SKM-1 (cell line): ENCODE data around the gene DNASE2B.

Experiments
- DNase-seq: peaks from one replicate; lab custom pipeline; 2025; ENCODE audit not compliant: unreplicated experiment; lab: John Stamatoyannopoulos, UW

DNASE2B gene, protein sequence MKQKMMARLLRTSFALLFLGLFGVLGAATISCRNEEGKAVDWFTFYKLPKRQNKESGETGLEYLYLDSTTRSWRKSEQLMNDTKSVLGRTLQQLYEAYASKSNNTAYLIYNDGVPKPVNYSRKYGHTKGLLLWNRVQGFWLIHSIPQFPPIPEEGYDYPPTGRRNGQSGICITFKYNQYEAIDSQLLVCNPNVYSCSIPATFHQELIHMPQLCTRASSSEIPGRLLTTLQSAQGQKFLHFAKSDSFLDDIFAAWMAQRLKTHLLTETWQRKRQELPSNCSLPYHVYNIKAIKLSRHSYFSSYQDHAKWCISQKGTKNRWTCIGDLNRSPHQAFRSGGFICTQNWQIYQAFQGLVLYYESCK

DNA sequence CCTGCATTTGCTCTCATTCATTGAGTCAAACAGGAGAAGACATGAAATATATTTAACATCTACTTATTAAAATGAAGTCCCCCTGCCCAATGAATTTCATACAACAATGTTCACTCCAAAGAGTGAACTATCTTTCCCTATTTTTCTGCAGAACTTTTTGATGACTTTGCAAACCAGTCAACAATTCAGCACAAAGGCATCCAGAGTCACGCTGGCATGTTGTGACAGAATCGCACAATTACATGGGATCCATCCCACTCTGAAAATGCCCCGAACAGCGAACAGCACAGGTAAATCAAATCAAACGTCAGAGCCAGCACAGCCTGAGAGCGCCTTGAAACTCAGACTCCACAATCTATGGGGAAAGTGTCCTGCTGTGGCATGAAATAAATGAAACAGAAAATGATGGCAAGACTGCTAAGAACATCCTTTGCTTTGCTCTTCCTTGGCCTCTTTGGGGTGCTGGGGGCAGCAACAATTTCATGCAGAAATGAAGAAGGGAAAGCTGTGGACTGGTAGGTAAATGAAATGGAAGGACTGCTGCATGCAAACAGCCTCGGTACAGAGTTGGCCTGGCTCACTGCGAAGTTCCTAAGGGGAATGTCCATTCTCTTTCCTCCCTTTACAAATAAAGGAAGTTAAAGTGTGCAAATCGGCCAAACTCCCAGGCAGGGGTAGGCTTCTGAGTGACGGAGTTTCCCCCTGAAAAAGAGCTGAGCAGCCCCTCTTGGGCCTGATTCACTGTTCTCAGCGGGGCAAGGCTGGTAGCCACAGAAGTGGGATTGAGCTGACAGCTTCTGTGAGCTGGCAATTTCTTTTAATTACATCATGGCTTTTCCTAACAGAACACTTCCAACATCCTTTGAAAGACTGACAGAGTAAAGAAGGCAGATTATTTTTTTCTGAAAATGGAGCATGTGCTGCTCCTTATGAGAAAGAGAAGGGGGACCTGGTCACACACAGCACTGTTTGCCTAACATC lies at the start of gene DNASE2B:
Gene DNASE2B, plus strand, starts transcription at position 310 of the 981 bp plus-strand sequence. Its CDS starts 81 bp downstream, at position 391.
- DNase-seq: no peak

DNA sequence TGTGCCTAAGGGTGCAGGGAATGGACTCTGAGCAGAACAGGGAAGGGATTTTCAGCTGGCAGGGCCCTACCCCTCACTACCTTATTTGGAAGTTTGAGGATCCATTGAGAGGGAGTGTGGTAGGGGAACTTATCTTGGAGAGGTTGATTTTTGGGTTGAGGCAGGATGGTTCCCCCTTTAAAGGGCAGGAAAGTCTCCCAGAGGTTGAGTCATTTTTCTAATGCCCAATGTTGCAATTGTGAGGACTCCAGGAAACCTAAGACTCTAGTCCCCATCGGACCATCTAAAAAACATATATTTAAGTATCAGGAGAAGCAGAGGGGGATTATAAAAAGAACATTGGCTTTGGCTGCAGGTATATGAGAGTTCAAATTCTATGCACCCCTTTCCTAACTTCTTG lies 49.5 kb upstream of the DNASE2B start:
- no peak for DNase-seq

DNA sequence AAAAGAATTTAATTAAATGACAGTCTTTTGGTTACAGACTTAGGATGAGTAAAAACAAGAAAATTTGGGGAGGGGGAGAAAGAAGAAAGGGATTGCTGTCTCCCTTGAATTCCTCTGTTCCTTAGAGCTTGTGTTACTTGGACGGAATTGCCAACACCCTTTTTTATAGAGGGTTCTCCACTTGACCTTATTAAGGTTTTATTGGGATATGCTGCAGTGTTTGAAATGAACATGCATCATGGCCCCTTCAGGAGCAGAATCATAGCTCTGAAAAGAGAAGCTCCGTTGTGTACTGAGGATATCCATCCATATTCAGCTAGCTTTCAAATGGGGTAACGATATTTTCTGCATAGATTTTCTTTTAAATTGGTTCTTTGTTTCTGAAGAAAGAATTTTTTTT lies 48.2 kb upstream of the DNASE2B start:
- DNase-seq: no peak

DNA sequence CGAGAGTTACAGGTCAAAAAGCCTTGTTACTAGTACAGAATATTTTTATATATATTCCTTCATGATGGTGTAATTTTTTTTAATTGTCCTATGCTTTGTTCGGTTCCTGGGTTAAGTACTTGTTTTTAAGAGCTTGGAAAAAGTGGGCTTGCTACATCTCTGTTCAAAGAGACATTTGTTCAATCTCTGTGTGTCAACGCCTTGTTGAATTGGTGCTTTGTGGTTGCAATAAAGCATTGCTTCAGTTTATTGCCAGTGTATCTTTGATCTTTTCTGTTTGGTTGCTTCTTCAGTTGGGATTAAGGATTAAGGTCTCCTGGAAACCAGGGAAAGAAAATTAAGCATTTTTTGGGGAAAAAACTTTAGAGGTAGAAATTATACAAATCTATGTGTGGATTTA lies 47.7 kb upstream of the DNASE2B start:
- no peak for DNase-seq

DNA sequence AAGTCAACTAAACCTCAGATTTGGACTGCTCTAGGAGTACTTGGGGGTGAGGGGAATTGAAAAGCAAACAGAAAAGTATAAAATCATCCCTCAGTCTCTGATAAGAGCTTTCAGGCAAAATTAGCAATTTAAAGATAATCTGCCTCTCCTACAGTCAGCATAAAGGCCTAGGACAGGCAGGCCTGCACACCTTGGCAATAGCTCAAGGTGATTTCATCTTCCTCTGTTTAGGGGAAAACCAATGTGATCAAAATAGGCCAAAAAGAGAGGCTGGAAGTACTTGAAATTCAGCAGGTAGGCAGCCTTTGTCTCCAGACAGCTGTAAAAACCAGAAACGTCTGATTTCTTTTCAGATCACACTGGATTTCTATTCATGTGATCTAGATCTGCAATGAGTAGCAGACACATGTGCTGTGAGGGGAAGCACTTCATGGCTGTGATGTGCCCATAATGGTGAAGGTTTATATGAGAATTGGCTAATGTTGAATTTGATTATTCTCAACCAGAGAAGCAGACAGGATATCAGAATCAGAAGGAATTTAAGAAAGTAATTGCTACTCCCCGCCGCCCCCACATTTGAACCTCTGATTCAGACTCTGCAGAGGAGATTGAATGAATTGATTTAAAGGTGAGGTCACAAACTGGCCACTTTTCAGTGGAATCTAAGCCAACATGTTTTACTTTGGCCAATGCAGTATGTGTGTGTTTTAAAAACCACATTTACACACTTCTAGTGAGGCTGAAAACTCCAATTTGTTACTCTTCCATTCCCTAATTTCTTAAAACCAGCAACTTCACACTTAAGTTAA lies 45.8 kb upstream of the DNASE2B start:
- no peak for DNase-seq

DNA sequence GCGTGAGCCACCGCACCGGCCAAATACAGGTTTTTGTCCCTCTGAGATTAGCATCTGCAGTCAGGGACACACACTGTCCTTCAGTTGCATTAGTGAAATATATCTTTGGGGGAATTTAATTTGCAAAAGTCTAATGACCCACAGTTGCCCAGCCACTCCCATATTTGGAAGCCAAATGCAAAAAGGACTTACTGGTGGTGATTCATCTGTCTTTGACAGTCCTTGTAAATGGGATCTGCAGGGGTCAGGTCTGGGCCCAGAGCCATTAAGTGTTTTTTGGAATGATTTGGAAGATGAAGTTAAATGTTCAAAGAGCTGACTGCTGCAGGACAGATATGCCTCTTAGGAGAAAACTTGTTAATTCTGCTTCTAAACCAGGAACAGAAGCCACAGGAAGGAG lies 44.6 kb upstream of the DNASE2B start:
- no peak for DNase-seq

DNA sequence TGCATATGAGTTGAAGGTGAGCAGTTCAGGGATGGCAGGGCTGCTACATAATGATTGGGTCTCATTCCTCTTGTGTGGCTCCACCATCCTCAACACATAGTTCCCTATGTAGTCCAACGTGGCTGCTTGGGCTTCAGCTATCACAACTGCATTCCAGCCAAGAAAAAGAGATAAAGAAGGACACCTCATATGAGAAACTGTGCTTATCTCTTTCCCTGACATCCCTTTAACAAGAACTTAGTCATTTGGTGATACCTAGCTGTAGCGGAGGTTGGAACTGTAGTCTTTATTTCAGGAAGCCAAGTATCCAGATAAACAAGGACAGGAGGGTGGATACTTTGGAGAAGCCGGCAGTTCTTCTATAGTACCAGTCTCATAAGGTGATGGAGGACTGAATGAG lies 42.7 kb upstream of the DNASE2B start:
- no peak for DNase-seq

DNA sequence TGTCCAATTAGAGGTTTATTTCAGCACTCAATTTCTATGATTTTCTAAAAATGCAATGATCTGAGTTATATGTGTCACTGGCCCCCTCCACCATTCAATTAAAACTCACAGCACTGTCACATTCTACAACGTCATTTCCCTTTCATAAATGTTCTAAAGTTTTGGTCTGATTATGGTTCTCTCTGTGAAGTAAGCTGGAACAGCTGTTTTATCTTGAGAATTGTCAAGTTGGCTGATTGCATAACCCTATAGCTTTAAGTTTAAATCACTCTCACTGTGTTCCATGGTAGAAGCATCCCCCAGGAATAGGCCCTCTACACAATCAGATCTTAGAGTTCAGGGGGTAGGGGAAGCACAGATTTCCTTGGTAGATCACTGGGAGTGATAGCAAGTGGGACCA lies 41.4 kb upstream of the DNASE2B start:
- DNase-seq: no peak

DNA sequence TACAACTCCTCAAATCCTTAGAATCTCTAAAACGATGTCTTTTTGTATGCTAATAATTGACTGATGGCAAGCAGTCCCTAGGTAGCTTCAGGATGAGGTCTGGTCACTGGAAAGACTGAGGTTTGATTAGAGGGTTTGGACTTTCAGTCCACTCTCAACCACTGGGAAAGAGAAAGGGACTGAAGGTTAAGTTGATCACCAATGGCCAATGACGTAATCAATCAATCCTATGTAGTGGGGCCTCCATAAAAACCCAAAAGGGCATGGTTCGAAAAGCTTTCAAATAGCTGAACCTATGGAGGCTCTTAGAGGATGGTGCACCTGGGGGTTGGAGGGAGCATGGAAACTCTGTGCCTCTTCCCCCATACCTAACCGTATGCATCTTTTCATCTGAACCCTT lies 39.6 kb upstream of the DNASE2B start:
- DNase-seq: no peak

DNA sequence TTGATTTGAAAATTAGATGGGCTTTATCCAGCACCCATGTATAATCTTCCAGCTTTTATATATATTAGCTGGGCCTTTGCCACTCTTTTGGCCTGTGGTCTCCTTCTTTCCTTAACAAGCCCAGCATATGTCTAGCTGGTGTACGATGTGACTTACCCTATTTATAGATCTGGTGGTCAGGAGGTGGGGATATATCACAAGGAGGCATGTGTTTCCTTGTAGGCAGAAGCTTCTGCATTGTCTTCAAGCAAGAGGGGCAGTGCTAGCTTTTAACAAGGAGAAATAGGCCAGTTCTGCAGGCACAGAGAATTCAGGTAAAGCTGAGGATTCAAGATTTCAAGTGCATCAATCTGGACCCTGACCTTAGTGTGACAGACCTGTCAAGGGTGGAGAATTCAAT lies 38.0 kb upstream of the DNASE2B start:
- DNase-seq: no peak

DNA sequence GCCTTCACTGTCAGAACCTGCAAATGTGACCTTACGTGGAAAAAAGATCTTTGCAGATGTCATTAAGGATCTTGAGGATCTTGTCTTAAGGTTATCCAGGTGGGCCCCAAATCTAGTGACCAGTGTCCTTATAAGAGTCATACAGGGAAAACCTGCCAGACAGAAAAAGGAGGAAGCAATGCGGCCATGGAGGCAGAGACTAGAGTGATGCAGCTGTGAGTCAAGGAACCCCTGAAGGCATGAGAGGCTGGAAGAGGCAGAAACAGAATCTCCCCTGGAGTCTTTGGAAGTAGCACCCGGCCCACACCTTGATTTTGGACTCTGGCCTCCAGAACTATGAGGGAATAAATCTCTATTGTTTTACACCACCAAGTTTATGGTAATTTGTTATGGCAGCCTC lies 36.5 kb upstream of the DNASE2B start:
- DNase-seq: no peak

DNA sequence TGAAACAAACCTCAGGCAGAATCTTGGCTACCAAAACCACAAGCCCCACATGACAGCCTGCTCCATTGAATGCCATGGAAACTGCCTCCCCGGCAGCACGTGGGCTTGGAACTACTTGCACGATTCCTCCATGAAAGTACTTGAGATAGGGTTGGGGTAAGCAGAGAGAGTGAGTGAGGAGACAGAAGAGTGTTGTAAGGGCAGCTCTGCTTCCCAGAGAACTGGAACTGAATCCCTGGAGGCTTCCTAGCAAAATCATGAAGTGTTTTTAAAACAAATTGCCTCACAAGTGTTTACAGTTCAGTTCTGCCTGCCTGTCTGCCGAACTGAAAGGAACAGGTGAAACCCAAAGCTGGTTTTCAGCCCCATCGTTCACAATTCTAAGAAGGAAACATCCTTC lies 35.3 kb upstream of the DNASE2B start:
- no peak for DNase-seq

DNA sequence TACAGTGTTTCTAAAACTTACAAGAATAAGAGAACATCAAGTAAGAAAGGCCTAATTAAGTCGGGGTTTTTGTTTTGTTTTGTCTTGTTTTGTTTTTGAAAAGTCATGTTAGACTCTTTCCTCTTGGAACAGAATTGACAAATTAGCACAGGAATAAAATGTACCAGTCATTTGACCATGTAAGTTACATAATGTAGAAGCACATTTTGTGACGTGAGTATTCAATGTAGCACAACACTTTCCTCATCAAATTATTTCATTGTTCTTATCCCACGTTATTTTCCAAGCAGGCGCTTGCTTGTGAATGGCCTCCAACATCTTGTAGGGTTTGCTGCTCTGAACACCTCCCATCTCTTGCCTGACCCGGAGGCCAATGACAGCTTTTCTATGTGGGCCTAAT lies 34.7 kb upstream of the DNASE2B start:
- no peak for DNase-seq

DNA sequence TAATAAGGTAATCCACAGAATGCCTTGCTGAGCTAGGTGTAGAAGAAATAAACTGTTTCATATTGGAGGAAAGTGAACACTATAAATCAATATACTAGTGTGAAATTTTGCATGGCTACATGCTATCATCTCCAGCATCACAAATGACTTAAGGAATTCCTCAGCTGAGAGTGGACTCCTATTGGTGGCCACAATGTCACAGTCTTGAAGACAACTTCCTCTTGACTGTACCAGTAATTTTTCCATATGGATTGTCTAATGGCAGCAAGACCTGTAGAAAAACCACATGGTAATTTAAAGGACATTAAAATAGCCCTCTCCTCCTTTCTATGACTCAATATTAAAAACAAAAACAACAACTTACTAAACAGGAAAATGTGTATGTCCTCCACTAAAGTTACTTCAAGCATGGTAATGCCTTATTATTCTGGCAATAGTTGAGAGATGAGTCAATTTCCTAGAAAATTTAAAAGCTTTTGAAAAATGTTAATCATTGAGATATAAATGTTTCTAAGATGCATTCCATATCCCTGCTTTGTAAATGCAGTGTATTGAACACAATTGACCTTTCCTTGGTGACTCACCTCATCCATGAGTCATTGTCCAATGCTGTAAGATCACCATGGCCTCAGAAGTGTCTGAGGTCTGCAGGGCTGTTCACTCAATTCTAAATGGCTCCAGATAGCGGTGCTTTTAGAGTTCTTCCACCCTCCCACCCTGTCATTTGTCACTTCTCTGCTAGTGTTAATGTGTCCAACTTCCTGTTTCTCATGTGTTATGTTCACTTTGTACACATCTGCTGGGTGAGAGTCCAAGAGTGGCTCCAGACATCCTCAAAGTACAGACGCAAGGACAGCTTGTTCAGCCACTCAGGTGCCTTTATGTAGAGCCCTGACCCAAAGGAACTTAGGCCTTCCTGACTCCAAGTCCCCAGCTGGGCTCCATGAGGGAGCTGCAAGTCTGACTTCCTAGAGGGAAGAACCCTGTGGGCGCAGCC lies 32.8 kb upstream of the DNASE2B start:
- DNase-seq: no peak

DNA sequence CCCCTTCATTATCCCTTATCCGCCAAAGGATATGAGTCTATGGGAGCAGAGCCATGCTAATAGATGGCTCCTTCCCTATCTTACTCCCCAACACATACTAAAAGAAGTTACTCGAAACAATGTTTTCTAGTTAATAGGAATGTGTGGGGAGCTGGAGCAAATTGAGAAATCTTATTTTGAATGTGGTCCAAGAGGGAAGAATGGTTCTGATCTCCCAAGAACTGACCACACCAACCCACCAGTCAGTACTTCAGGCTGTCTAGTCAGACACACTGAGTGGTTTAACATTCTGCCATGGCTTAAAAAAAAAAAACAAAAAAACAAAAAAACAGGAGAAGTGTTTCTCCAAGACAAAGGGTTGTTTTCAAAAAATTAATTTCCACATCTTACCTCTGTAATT lies 31.5 kb upstream of the DNASE2B start:
- DNase-seq: no peak

DNA sequence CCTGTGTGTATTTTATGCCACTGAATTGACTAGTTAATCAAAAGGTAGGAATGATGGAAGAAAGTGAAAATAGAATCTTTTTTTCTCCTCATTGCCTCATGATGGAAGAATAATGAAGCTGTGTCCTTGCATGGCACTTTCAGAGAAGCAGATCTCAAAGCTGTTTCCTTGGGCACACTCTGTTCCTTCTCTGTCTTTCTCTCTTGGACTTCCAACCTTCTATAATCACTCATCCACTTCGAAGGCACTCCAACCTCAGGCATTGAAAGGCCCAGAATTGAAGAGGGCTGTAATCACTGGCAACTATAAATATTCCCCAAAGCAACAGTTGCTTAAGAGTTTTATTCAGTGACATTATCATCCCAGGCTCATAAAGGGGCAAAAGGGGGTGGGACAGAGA lies 31.1 kb upstream of the DNASE2B start:
- no peak for DNase-seq

DNA sequence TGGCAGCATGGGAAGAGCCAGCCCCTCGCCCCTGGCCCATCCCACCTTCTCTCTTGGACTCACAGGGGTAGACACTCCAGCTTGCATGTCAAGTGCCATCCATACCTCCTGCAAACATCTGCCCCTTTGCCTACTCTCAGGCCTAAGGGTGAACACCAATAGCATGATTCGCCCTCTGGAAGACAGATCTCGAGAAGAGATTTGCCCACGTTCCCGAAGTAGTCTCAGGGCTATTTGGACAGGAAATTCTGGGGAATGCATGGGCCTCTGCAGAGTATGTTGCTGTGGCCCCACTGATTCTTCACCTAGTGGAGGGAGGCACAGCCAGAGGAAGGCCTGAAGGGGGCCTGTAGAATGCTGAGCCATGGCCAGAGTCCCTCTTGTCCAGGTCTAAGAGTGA lies 29.8 kb upstream of the DNASE2B start:
- DNase-seq: no peak

DNA sequence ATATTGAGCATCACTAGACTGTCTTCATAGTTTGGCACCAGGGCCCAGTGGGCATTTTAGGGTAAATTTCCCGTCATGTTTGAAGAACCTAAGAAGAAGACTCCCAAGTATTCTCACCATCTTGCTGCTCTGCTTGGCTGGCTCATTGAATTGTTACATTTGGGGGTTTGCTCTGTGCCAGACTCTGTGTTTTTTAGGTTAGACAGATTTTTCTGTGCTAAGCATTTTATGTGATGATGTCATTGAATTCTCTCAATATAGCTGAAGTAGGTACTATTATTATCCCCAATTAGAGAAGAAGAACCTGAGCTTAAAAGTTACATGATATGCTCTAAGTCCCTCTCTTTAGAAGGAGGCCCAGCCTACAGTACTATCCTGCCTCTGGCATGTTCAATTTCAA lies 28.0 kb upstream of the DNASE2B start:
- DNase-seq: no peak

DNA sequence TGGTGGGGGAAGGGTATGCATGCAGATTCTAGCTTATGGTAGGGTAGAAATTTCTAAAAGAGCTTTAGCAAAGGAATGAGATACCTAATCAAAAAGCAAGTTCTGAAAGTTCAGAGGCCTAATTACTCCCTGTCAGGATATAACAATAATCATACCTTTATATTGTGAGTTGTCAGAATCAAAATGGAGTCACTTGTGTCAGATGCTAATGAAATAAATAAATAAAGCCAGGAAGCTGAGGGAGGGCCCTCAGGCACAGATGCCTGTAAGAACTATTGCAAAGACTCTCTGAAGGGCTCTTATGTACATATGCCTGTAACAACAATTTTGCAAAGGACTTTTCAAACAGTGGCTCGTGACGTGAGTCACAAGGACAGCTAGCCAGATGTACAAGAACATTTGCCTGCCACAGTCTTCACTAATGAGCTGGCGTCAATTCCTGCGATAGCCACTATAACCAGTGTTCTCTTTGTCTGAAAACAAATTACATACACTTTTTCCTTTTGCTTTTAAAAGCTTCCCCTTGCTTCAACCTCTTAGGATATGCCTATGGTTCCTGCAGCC lies 27.4 kb upstream of the DNASE2B start:
- no peak for DNase-seq
